ENCODE results near the gene KCNJ10.

Gene KCNJ10

GRCh38 chr1:159953536-159954515 is 116.1 kb downstream of the KCNJ10 start, which contains the start of gene SLAMF9:
Gene SLAMF9, minus strand, starts transcription at chr1:159954237. Its CDS starts 100 bp downstream, at chr1:159954137.
- no peak for DNase-seq

- no peak for DNase-seq
These were observed 117.0 kb downstream of the KCNJ10 start for GRCh38 chr1:159952932-159953331.

GRCh38 chr1:159951551-159951950 is 118.4 kb downstream of the KCNJ10 start:
- DNase-seq = no peak

DNA sequence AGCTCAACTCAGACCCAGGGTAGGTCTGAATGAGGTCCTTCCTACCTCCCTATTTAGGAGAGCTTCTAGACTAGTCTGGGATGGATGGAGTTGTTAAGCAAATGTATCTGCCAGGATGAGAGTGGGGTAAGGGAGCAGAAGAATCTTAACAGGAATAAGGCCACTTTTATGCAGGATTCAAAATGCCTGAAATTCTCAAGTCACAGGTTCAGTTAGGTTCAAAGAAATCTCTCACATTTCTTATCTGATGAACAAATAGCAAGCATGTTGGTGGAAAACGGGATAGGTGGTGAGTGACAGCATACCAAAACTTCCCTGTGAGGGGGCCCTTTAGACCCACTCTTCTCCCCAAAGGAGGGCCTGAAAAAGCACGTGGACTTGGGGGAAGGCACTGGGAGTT is 118.9 kb downstream of the KCNJ10 start:
- DNase-seq = no peak

- no peak for DNase-seq
These were observed 120.0 kb downstream of the KCNJ10 start for GRCh38 chr1:159949981-159950381.

GRCh38 chr1:159949123-159949522 is 120.8 kb downstream of the KCNJ10 start:
- no peak for DNase-seq

Data from NCI-H1048 (cell line).